Measurements from ENCODE around the gene RNF213.

RNF213 gene

DNA sequence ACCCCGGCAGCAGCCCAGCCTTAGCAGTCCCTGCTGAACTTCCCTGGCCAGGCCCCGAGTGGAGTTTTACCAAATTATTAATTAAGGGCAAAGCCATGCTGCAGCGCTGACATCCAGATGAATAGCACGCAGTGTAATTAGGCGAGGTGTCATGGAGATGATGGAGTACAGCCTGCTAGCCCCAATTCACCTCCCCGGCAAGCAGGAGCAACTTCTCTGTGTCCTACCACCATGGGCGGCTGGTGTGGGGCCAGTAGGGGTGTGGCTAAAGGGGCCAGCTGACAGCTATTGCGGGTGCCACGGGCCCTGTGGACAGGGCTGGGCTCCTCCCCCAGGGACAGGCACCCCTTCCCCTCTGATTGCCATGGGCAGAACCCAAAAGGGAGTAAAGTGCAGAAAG lies 178.8 kb downstream of the RNF213 start:
- no peak for DNase-seq

DNA sequence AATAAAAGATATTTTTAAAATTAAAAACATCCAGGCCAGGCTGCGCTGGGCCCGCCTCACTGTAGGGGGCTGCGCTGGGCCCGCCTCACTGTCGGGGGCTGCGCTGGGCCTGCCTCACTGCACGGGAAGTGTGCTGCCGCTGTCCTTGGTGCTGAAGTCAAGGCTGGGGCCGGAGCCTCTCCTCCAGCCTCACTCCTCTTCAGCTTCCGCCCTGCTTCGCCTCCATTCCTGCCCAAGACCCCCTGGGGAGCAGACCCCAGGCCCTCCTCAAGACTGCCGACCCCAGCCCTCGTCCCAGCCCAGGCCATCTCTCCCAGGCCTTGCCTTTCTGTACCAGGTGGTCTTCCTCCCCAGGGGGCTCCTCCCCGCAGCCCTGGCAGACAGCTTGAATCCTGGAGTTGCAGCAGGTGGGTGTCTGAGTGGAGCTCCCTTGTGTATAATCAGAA lies 180.5 kb downstream of the RNF213 start:
- peak; percentile 73 for DNase-seq

DNA sequence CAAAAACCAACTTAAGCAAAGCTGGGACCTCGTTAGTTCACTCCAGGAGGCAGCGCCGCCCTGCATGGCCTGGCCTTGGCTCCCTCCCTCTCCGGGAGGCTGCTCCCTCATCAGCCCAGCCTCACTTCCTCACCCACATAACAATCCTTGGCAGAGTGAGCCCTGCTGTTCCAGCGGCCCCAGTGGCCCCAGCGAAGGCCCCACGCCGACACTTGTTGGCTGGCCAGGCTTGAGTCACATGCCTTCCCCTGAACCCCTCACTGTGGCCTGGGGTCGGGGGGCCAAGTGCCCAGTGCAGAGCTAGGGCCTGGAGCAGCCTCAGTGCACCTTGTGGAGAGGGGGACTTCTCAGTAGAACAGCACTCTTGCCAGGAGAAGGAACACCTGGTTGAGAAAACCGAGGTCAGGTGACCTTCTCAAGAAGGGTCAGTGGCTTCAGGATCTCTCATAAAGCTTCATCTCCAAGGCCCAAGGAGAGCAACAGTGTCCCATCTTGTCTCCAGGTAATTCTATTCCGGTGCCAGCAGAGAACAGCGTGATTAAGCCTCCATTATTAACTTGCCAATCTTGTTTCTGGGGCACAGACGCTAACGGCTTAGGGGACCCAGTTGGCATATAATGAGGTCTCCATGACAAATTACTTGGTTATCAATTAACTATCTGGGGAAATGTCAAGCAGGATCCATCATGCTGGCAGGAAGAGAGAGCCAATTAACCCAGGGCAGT lies 181.1 kb downstream of the RNF213 start:
- peak; percentile 22 for DNase-seq

- DNase-seq: no peak
Measured at GRCh38 chr17:80442323-80442659, 181.6 kb downstream of the RNF213 start.

GRCh38 chr17:80442764-80443163 lies 182.1 kb downstream of the RNF213 start:
- DNase-seq: no peak

GRCh38 chr17:80443498-80443897 lies 182.8 kb downstream of the RNF213 start:
- peak; percentile 28 for DNase-seq

DNA sequence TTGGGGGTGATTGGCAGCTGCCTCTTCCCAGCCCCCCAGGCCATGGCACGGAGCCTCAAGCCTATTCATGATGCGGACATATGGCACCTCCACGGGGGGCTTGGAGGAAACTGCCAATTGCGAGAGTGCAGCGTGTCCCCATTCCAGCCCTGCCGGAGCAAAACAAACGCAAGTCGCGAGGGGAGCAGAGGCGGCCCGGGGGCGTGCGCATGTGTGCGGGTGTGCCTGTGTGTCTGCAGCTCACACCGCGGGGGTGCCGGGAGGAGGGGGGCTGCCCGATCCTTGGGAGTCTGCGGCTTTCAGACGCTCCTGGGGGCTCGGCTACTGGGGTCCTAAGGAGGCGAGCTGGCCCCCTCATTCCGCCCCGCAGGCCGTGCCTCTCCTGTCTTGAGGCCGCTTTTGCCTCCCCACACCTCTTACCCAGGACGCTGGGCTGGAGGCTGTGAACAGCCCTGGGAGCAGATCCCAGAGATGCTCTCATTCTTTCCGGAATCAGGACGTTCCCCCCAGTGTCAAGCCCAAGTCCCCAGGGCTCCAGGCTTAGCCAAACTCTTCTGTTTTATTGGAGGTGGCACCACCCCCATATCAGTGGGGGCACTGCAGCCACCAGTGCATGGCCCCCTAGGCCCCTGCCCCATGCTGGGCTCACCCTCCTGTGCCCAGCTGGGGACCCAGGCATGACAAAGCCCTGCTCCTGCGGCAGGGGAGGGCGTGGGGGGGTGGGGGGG lies 183.4 kb downstream of the RNF213 start:
- peak; percentile 77 for DNase-seq

DNA sequence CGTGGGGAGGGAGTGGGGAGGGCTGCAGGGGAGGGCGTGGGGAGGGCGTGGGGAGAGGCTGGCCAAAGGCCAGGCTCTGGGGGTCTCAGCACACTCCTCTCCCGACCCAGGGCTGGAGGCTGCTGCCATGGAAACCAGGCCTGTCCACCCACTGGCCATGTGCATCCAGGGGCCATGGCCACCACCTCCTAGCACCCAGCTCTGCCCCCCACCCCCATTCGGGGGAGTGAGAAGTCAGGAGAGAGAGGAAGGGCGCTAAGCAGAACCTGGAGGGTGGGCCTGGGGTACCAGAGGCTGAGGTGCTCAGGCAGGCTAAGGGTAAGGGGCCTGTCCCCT lies 184.0 kb downstream of the RNF213 start:
- peak; percentile 33 for DNase-seq

DNA sequence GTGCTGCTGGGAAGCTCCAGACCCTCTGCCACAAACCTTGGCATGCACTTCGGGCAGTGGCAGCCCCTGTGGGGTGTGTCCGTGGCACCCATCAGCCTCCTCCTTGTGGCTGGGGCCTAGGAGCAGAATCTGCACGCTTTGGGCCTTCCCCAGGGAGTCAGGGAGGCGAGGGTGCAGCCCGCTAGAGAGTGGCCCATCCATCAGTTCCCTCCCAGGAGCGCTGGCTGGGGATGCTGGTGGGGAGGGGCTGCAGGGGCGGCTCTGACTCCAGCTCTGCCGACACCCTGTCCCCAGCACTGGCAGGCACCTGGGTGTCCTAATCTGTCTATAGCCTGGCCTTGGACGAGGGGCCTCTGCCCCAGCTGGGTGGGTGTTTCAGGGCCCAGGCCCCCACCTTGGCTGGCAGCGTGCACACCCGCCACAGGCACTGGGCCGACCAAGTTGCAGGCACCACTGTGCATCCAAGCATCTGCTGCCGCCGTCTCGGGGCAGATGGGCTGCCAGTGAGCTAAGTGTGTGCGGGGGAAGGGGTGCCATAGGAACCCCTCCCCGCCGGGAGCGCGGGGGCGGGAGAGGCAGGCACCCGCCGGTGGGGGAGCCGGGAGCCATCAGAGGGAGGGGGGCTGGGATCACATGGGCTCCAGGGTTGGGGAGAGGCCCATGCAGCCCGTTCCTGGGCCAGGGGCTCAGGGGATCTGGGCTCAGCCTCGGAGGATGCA lies 184.5 kb downstream of the RNF213 start:
- peak; percentile 39 for DNase-seq

DNA sequence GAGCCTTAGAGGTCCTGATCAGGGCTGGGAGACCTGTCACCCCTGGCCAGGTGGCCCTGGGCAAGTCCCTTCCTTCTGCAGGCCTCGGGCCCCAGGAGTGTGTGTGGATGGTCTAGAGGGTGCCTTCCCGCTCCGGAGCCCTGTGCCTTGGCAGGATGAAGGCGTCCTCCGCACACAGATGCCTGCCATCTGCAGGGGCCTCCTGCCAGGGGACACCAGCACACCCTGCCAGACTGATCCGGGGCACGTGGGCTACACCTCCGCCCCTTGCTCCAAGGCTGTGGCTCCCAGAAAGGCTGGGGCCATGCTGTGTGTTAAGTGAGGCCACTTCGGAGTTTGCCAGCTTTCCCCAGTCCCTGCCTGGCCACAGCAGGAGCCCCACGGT lies 185.1 kb downstream of the RNF213 start:
- DNase-seq: no peak

DNA sequence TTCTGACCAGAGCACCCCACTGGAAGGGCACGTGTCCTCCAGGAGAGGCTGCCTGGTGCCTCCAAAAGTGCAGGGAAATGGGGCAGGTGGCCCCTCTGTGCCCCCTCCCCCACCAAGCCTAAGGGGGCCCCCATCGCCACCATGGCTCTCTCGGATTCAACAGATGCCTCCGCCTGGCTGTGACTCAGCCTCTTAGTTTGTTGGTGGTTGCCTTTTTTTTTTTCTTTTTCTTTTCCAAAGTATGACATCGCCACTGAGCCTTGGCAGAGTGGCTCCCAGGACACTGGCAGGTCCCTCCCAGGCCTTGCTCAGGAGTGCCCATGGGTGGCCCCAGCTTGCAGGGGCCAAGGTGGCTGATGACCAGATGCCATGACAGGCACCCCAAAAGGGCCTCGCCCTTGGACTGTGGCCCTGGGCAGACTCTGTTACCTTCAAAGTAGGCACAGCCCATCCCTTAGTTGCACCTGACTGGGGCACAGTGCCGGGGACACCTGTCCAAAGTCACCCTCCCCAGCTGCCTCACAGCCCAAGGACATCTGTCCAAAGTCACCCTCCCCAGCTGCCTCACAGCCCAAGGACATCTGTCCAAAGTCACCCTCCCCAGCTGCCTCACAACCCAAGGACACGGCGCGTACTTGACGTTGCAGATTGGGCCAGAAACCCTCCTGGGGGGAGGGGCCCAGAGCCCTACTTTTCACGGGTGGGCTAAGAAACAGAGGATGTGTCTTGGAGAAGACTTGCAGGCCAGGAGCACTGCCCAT lies 186.2 kb downstream of the RNF213 start:
- DNase-seq: no peak

- DNase-seq: no peak
Measured at GRCh38 chr17:80447790-80448189, 187.1 kb downstream of the RNF213 start.
